Measurements from ENCODE around the gene MORN4. TPM values are rescaled to one million over a fixed set of nuclear protein-coding genes. Genes with fewer than 3 reads are reported as not detected.
A peak's percentile ranks its signal among the peaks of the same experiment; 100 is the strongest.

Gene MORN4
- total and polyA plus RNA-seq, 4 donors: 4.1 to 16.1 (median 7.0) TPM

GRCh38 chr10:97584798-97585438, 48.4 kb downstream of the MORN4 start:
- Histone ChIP-seq H3K9ac (ENCODE audit: insufficient read depth in 1 of 2, low read length in 2 of 2) (no peak overlapping the region), H3K36me3 (ENCODE audit: control insufficient read depth in 4 of 4, insufficient read depth in 4 of 4, low read length in 4 of 4) (no peaks in the 10 kb centered on the region), H3K27ac (ENCODE audit: low read depth in 1 of 2, low read length in 1 of 2) (peak overlapping the region in 1 of 2 donors; percentile 92), H3K4me1 (ENCODE audit: control insufficient read depth in 5 of 5, insufficient read depth in 5 of 5, low read length in 5 of 5) (peaks cover 0 to 3% (median 0%) of the 10 kb centered on the region in 5 donors), H3K9me3 (ENCODE audit: control insufficient read depth in 4 of 4, insufficient read depth in 3 of 4, low read length in 3 of 4) (no peaks in the 10 kb centered on the region), H3K27me3 (ENCODE audit: control insufficient read depth in 3 of 3, insufficient read depth in 3 of 3, low read length in 2 of 3) (no peaks in the 10 kb centered on the region), H3K4me3 (no peak overlapping the region)
- 87 to 93% methylated on average over 5 of the region's 5 CpGs for WGBS, 2 donors
- no peak for ATAC-seq (ENCODE audit: insufficient read depth, low FRiP score)
- DNase-seq: no peak
- no peak for TF ChIP-seq CTCF (IDR thresholded peaks at IDR 0.05; ENCODE audit: control extremely low read depth, extremely low read depth)

- Histone ChIP-seq H3K27ac (ENCODE audit: low read depth in 1 of 2, low read length in 1 of 2) (peak within 1 kb of the TSS in 1 of 2 donors; percentile 92), H3K4me3 (no peak within 1 kb of the TSS), H3K4me1 (ENCODE audit: control insufficient read depth in 5 of 5, insufficient read depth in 5 of 5, low read length in 5 of 5) (peaks cover 0 to 3% (median 0%) of the 10 kb centered on the region in 5 donors), H3K9me3 (ENCODE audit: control insufficient read depth in 4 of 4, insufficient read depth in 3 of 4, low read length in 3 of 4) (no peaks in the 10 kb centered on the region), H3K27me3 (ENCODE audit: control insufficient read depth in 3 of 3, insufficient read depth in 3 of 3, low read length in 2 of 3) (no peaks in the 10 kb centered on the region), H3K9ac (ENCODE audit: insufficient read depth in 1 of 2, low read length in 2 of 2) (no peak within 1 kb of the TSS), H3K36me3 (ENCODE audit: control insufficient read depth in 4 of 4, insufficient read depth in 4 of 4, low read length in 4 of 4) (no peaks in the 10 kb centered on the region)
- no peak for TF ChIP-seq CTCF (IDR thresholded peaks at IDR 0.05; ENCODE audit: control extremely low read depth, extremely low read depth)
- DNase-seq (peak; percentile 32 to 43 (median 38)), ATAC-seq (ENCODE audit: insufficient read depth, low FRiP score) (peak; percentile 34)
- 63 to 75% methylated on average over 5 of the region's 5 CpGs for WGBS, 2 donors
These were observed 49.1 kb downstream of the MORN4 start, which contains the start of gene HOGA1 for GRCh38 chr10:97584060-97584797. TSS of gene HOGA1 (plus strand) at chr10:97584389. CDS start at chr10:97584704, 315 bp downstream.

GRCh38 chr10:97583476-97583875, 49.8 kb downstream of the MORN4 start:
- Histone ChIP-seq H3K4me1 (ENCODE audit: control insufficient read depth in 5 of 5, insufficient read depth in 5 of 5, low read length in 5 of 5) (peaks cover 0 to 3% (median 0%) of the 10 kb centered on the region in 5 donors), H3K27me3 (ENCODE audit: control insufficient read depth in 3 of 3, insufficient read depth in 3 of 3, low read length in 2 of 3) (no peaks in the 10 kb centered on the region), H3K9me3 (ENCODE audit: control insufficient read depth in 4 of 4, insufficient read depth in 3 of 4, low read length in 3 of 4) (no peaks in the 10 kb centered on the region), H3K36me3 (ENCODE audit: control insufficient read depth in 4 of 4, insufficient read depth in 4 of 4, low read length in 4 of 4) (no peaks in the 10 kb centered on the region), H3K4me3 (no peak overlapping the region), H3K9ac (ENCODE audit: insufficient read depth in 1 of 2, low read length in 2 of 2) (no peak overlapping the region), H3K27ac (ENCODE audit: low read depth in 1 of 2, low read length in 1 of 2) (peak overlapping the region in 1 of 2 donors; percentile 77)
- TF ChIP-seq CTCF (IDR thresholded peaks at IDR 0.05; ENCODE audit: control extremely low read depth, extremely low read depth): no peak
- DNase-seq (no peak), ATAC-seq (ENCODE audit: insufficient read depth, low FRiP score) (no peak)
- 93 to 98% methylated on average over 13 of the region's 13 CpGs for WGBS, 2 donors

All from lung (tissue), 12 donors.